AML-193 (cell line): ENCODE measurements around the gene SERF1B.
"Not testable (repeated sequence)": the region's sequence is repeated elsewhere in the genome, so short reads cannot be mapped to it uniquely, and the experiment has no call there.

Experiments used
- DNase-seq, 2 experiments: peaks; one replicate each; lab custom pipeline; 2025; lab: John Stamatoyannopoulos, UW

Gene SERF1B

GRCh38 chr5:70025106-70025844, at the start of gene SERF1B:
Gene SERF1B, plus strand, starts transcription at chr5:70025251. Its CDS starts 201 bp downstream, at chr5:70025452.
- DNase-seq: not testable (repeated sequence)

GRCh38 chr5:69991713-69992112, 33.3 kb upstream of the SERF1B start:
- not testable (repeated sequence) for DNase-seq

- not testable (repeated sequence) for DNase-seq
Measured at GRCh38 chr5:69995535-69995934, 29.5 kb upstream of the SERF1B start.

- DNase-seq: not testable (repeated sequence)
Measured at GRCh38 chr5:70020660-70021059, 4.4 kb upstream of the SERF1B start.

GRCh38 chr5:70025845-70026145, 744 bp downstream of the SERF1B start:
- DNase-seq: not testable (repeated sequence)

GRCh38 chr5:70031204-70031603, 6.2 kb downstream of the SERF1B start:
- DNase-seq: not testable (repeated sequence)

- DNase-seq: not testable (repeated sequence)
Measured at GRCh38 chr5:70041411-70041810, 16.4 kb downstream of the SERF1B start.

- not testable (repeated sequence) for DNase-seq
Measured at GRCh38 chr5:70049790-70050142, 24.7 kb downstream of the SERF1B start.

- DNase-seq: not testable (repeated sequence)
Measured at GRCh38 chr5:70056289-70056942, 31.4 kb downstream of the SERF1B start.

- not testable (repeated sequence) for DNase-seq
Measured at GRCh38 chr5:70057140-70057539, 32.1 kb downstream of the SERF1B start.

GRCh38 chr5:70077632-70078031, 52.6 kb downstream of the SERF1B start:
- DNase-seq: not testable (repeated sequence)

GRCh38 chr5:70088907-70089464, 63.9 kb downstream of the SERF1B start:
- not testable (repeated sequence) for DNase-seq

- DNase-seq: not testable (repeated sequence)
Measured at GRCh38 chr5:70091776-70092175, 66.7 kb downstream of the SERF1B start.
